K562 (cell line): ENCODE results near the gene IGF1R.

Source experiments
- CREB1 ChIP-seq, 2 experiments: sonication (generic) in 1 of 2; formaldehyde crosslinking in 1 of 2; IDR thresholded peaks; 2 replicates each; pipeline versions ENCODE4 v1.6.1 to v1.8.0; 2012 to 2022; ENCODE audit warnings: inconsistent platforms in 1 of 2, mild to moderate bottlenecking in 1 of 2, missing genetic modification reagents in 1 of 2, moderate library complexity in 1 of 2
- CTCF ChIP-seq, 3 experiments: IDR thresholded peaks in 2 of 3; conservative IDR thresholded peaks in 1 of 3; 2 replicates each; pipeline ENCODE4 v1.5.1; 2011 to 2012; ENCODE audit warnings: low read length in 3 of 3, mild to moderate bottlenecking in 3 of 3, control low read depth in 2 of 3, improper control_type of control experiment in 1 of 3, inconsistent platforms in 1 of 3, low read depth in 1 of 3, mixed read lengths in 1 of 3, moderate library complexity in 1 of 3; ENCODE audit not compliant: insufficient read depth in 2 of 3
- GTF2F1 ChIP-seq: IDR thresholded peaks from 2 replicates; pipeline ENCODE4 v1.6.1; 2011; ENCODE audit warnings: low read depth, low read length, improper control_type of control experiment
- HMGXB4 ChIP-seq: sonication (generic); formaldehyde crosslinking; IDR thresholded peaks from 2 replicates; pipeline ENCODE4 v1.8.1; 2023; ENCODE audit warnings: mild to moderate bottlenecking, missing genetic modification reagents
- XRCC3 ChIP-seq: fragments of 450-650 bp; IDR thresholded peaks from 2 replicates; pipeline ENCODE4 v1.6.1; 2017; ENCODE audit warnings: mild to moderate bottlenecking, moderate library complexity
- ZFP36 ChIP-seq: fragments of 150-350 bp; IDR thresholded peaks from 2 replicates; pipeline ENCODE4 v1.6.1; 2018; ENCODE audit warnings: low read length, low read depth; ENCODE audit not compliant: partially characterized antibody
- ZNF133 ChIP-seq: fragments of 250-450 bp; sonication (Bioruptor Pico); IDR thresholded peaks from 2 replicates; pipeline ENCODE4 v1.4.0; 2020; ENCODE audit warnings: mild to moderate bottlenecking

GRCh38 chr15:98609144-98609852, 39.0 kb upstream of the IGF1R start:
- TF ChIP-seq ZFP36 (no peak), XRCC3 (no peak), CTCF (IDR thresholded peaks at IDR 0.05 in 2 of 3, conservative IDR thresholded peaks at IDR 0.05 in 1 of 3; ENCODE audit: insufficient read depth in 2 of 3, low read depth in 1 of 3, low read length in 3 of 3) (no peak), HMGXB4 (CRISPR knock-in tag) (no peak), ZNF133 (CRISPR knock-in tag) (no peak), GTF2F1 (no peak), CREB1 (IDR thresholded peaks at IDR 0.05) (no peak), CREB1 (CRISPR knock-in tag; IDR thresholded peaks at IDR 0.05) (no peak)
